ENCODE results near the gene CDCA4.

Gene CDCA4

DNA sequence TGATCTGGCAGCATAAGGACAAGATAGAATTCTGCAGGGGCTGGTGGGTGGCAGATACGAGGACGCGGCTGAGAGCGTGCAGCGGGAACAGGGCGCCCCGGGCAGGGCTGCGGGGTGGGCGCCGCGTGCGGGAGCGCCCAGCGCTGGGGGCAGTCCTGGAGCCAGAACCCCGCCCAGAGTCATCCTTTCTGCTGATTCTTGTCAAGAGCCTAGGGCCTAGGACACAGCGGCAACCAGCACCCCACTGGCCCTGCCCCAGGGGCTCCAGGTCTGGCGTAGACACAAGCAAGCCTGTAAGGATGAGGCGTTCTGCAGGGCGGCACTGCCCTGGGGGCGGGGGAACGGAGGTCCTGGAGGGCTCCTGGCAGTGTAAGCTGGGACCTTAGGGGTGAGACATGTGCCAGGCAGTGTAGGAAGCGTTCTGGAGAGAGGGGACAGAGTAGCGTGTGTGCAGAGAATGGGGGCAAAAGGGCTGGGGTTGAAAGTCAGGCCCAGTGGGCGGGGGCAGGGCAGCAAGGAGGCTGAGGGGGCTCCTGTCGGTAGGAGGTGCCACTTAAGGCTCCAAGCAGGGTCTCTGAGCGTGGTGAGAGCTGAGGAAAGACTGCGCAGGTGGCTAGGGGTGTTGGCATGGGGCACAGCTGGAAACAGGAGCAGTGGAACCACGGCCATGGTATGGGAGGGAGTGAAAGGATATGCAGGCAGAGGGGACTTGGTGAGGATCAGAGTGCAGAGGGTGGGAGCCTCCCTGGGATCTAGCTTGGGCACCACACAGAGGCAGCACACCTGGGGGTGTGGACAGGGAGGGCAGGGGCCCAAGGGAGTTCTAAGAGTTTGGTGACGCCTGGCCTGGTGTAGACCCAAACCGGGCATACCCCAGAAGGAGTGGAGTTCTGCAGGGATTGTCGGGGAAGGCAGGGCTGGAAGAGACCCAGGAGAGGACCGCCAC, 41.9 kb downstream of the CDCA4 start:
- Histone ChIP-seq H3K4me3 (ENCODE audit: low read depth, low read length) (no peak overlapping the region), H3K79me2 (no peaks in the 10 kb centered on the region), H2AFZ (no peak overlapping the region), H3K27me3 (ENCODE audit: control insufficient read depth, insufficient read depth, low read length) (no peaks in the 10 kb centered on the region), H3K36me3 (ENCODE audit: control insufficient read depth, insufficient read depth, low read length) (no peaks in the 10 kb centered on the region), H3K4me1 (peaks cover 27% of the 10 kb centered on the region), H3K9me3 (ENCODE audit: control insufficient read depth, low read length) (no peaks in the 10 kb centered on the region), H3K27ac (peak overlapping the region; percentile 77), H3K9ac (no peak overlapping the region), H3K4me2 (ENCODE audit: low read length) (peak overlapping the region; percentile 42)
- TF ChIP-seq, protein P1, sequence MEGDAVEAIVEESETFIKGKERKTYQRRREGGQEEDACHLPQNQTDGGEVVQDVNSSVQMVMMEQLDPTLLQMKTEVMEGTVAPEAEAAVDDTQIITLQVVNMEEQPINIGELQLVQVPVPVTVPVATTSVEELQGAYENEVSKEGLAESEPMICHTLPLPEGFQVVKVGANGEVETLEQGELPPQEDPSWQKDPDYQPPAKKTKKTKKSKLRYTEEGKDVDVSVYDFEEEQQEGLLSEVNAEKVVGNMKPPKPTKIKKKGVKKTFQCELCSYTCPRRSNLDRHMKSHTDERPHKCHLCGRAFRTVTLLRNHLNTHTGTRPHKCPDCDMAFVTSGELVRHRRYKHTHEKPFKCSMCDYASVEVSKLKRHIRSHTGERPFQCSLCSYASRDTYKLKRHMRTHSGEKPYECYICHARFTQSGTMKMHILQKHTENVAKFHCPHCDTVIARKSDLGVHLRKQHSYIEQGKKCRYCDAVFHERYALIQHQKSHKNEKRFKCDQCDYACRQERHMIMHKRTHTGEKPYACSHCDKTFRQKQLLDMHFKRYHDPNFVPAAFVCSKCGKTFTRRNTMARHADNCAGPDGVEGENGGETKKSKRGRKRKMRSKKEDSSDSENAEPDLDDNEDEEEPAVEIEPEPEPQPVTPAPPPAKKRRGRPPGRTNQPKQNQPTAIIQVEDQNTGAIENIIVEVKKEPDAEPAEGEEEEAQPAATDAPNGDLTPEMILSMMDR (IDR thresholded peaks at IDR 0.05) = no peak

GRCh38 chr14:104977681-104978653, 42.9 kb downstream of the CDCA4 start, which contains the start of gene AHNAK2:
AHNAK2 (minus strand) TSS chr14:104978374; CDS start chr14:104978237, 137 bp downstream.
- Histone ChIP-seq H3K4me1 (peaks cover 33% of the 10 kb centered on the region), H3K9ac (no peak within 1 kb of the TSS), H3K79me2 (no peaks in the 10 kb centered on the region), H3K4me3 (ENCODE audit: low read depth, low read length) (peak within 1 kb of the TSS; percentile 11), H3K4me2 (ENCODE audit: low read length) (peak within 1 kb of the TSS; percentile 66), H3K27me3 (ENCODE audit: control insufficient read depth, insufficient read depth, low read length) (no peaks in the 10 kb centered on the region), H2AFZ (peak within 1 kb of the TSS; percentile 65), H3K9me3 (ENCODE audit: control insufficient read depth, low read length) (no peaks in the 10 kb centered on the region), H3K27ac (no peak within 1 kb of the TSS), H3K36me3 (ENCODE audit: control insufficient read depth, insufficient read depth, low read length) (no peaks in the 10 kb centered on the region)
- TF ChIP-seq, protein P1 (IDR thresholded peaks at IDR 0.05) = no peak

DNA sequence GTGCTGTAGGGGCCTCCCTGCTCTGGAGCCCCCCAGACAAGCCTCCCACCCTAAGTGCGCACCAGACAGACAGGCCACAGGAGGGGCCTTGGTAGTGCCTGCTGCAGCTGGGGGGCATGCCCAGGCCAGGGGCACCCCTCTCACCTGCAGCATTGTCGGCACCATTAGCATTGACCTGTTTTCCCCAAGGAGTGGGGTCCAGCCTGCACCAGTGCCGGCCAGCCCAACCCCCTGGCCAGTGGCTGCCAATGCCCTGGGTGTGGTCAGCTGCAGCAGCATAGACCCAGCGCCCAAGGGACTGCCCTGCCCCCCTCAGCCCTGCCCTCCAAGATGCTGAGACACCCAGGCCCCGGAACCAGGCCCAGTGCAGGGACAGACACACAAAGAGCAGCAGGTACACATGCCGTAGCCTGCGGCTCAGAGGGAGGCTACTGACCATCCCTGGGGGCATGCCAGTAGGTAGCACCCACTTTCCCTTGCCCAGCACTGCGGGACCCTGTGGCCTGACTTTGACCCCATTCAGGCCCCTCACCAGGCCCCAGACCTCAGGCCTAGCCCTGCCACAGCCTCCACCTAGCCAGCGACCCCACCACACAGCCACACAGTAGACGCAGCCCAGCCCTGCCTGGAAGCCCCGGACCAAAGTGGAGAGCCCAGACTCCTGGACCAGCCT, 43.7 kb downstream of the CDCA4 start:
- TF ChIP-seq, protein P1 (IDR thresholded peaks at IDR 0.05) = no peak
- H3K4me1 ChIP-seq = peaks cover 41% of the 10 kb centered on the region
- no peaks in the 10 kb centered on the region for H3K27me3 ChIP-seq (ENCODE audit: control insufficient read depth, insufficient read depth, low read length)
- H2AFZ ChIP-seq = peak overlapping the region; percentile 65
- H3K9me3 ChIP-seq (ENCODE audit: control insufficient read depth, low read length) = no peaks in the 10 kb centered on the region
- H3K36me3 ChIP-seq (ENCODE audit: control insufficient read depth, insufficient read depth, low read length) = no peaks in the 10 kb centered on the region
- no peak overlapping the region for H3K27ac ChIP-seq
- H3K4me2 ChIP-seq (ENCODE audit: low read length) = peak overlapping the region; percentile 66
- H3K9ac ChIP-seq = no peak overlapping the region
- no peaks in the 10 kb centered on the region for H3K79me2 ChIP-seq
- H3K4me3 ChIP-seq (ENCODE audit: low read depth, low read length) = peak overlapping the region; percentile 11

DNA sequence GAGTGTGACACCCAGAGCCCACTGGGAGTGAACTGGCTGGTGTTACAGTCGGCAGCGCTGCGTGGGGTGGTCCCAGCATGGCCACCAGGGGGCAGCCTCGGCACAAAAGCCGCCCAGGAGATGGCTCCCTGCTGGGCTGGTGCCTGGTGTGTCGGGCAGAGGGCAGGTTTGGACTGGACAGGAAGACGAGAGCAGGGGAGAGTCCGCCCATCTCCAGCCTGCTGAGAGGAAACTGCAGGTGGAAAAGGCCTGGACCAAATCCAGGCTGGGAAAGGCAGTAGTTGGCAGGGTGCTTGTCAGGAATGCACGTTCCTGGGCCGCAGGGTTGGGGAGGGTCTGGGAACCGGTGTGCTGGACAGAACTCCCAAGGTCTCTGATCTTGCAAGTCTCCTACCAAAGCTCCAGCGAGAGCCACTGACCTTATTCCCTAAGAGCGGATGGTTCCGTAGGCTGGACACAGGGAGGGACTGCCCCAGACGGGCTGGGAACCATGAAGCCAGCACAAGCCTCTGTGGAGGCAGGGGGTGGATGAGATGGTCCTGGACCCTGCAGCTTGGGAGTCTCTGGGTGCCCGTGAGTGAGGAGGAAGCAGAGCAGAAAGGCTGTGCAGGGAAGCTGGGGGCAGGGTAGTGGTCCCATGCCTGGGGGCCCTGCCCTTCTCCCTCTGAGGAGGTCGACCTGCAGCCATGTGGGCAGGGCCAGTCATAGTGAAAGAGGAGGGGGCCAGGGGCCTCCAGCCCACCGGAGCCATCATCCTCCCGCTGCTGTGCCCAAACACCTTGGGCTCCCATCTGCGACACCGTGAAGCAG, 44.5 kb downstream of the CDCA4 start:
- Histone ChIP-seq H3K4me2 (ENCODE audit: low read length) (no peak overlapping the region), H3K9me3 (ENCODE audit: control insufficient read depth, low read length) (no peaks in the 10 kb centered on the region), H3K79me2 (no peaks in the 10 kb centered on the region), H3K27ac (no peak overlapping the region), H3K9ac (no peak overlapping the region), H3K36me3 (ENCODE audit: control insufficient read depth, insufficient read depth, low read length) (no peaks in the 10 kb centered on the region), H3K4me3 (ENCODE audit: low read depth, low read length) (no peak overlapping the region), H3K27me3 (ENCODE audit: control insufficient read depth, insufficient read depth, low read length) (no peaks in the 10 kb centered on the region), H3K4me1 (peaks cover 48% of the 10 kb centered on the region), H2AFZ (peak overlapping the region; percentile 2)
- TF ChIP-seq, protein P1 (IDR thresholded peaks at IDR 0.05) = peak; percentile 96

All from parathyroid adenoma (tissue), 2 donors.